Measurements from ENCODE around the gene NELFB. TPM values are rescaled to one million over a fixed set of nuclear protein-coding genes. Genes with fewer than 3 reads are reported as not detected.

The NELFB gene
- total RNA-seq, 2 experiments from 2014 or later = 67.0 to 70.9 TPM

GRCh38 chr9:137281345-137282116 lies 26.4 kb downstream of the NELFB start:
- ChIA-PET POLR2A (no interaction called here), CTCF (interaction anchor here (0.6 kb wide), 1 partner anchor 17 kb away, joined by 6 read pairs; no protein-coding TSS in a partner anchor)

- ChIA-PET POLR2A (interaction anchor here (0.6 kb wide), 1 partner anchor 29 kb away, joined by 7 read pairs; no protein-coding TSS in a partner anchor), CTCF (interaction anchor here (1.2 kb wide), 1 partner anchor 10 kb away, joined by 4 read pairs; the partner anchor contains the start of gene TOR4A)
These were observed 31.9 kb downstream of the NELFB start for GRCh38 chr9:137286975-137287383.

- POLR2A ChIA-PET = interaction anchor here (0.7 kb wide), 1 partner anchor 259 kb away, joined by 10 read pairs; no protein-coding TSS in a partner anchor
- CTCF ChIA-PET = interaction anchor here (0.7 to 1.2 kb wide), 3 partner anchors 38 to 152 kb away, joined by 3 to 4 read pairs (median 3); partner anchors contain the start of gene NELFB
These were observed 38.0 kb downstream of the NELFB start for GRCh38 chr9:137293094-137293481.

GRCh38 chr9:137293482-137294090 lies 38.5 kb downstream of the NELFB start:
- CTCF ChIA-PET = interaction anchor here (0.7 to 1.2 kb wide), 2 partner anchors 39 to 151 kb away, joined by 3 read pairs; partner anchors contain the start of gene NELFB
- POLR2A ChIA-PET = no interaction called here

GRCh38 chr9:137294091-137294680 lies 39.1 kb downstream of the NELFB start:
- POLR2A ChIA-PET = no interaction called here
- CTCF ChIA-PET = interaction anchor here (1.2 kb wide), 1 partner anchor 39 kb away, joined by 3 read pairs; the partner anchor contains the start of gene NELFB

GRCh38 chr9:137294681-137295237 lies 39.6 kb downstream of the NELFB start:
- ChIA-PET POLR2A (no interaction called here), CTCF (no interaction called here)

- POLR2A ChIA-PET = interaction anchor here (0.6 kb wide), 1 partner anchor 120 kb away, joined by 8 read pairs; no protein-coding TSS in a partner anchor
- CTCF ChIA-PET = no interaction called here
These were observed 40.2 kb downstream of the NELFB start for GRCh38 chr9:137295238-137295811.

- ChIA-PET CTCF (interaction anchor here (0.9 kb wide), 1 partner anchor 28 kb away, joined by 3 read pairs; no protein-coding TSS in a partner anchor), POLR2A (interaction anchor here (0.6 kb wide), 1 partner anchor 119 kb away, joined by 8 read pairs; no protein-coding TSS in a partner anchor)
These were observed 40.9 kb downstream of the NELFB start for GRCh38 chr9:137295849-137296669.

- POLR2A ChIA-PET = interaction anchor here (0.6 kb wide), 1 partner anchor 13 kb away, joined by 5 read pairs; no protein-coding TSS in a partner anchor
- CTCF ChIA-PET = interaction anchor here (0.9 to 1.6 kb wide), 2 partner anchors 28 to 111 kb away, joined by 3 to 4 read pairs; no protein-coding TSS in a partner anchor
These were observed 41.8 kb downstream of the NELFB start for GRCh38 chr9:137296670-137297664.

GRCh38 chr9:137297966-137298365 lies 42.8 kb downstream of the NELFB start:
- POLR2A ChIA-PET = no interaction called here

GRCh38 chr9:137298401-137299202 lies 43.5 kb downstream of the NELFB start:
- ChIA-PET CTCF (interaction anchor here (1.3 kb wide), 1 partner anchor 62 kb away, joined by 3 read pairs; no protein-coding TSS in a partner anchor), POLR2A (no interaction called here)

More at GRCh38 chr9:137297966-137298365, 42.8 kb downstream of the NELFB start:
- CTCF ChIA-PET = interaction anchor here (1.3 to 1.6 kb wide), 2 partner anchors 61 to 110 kb away, joined by 3 to 4 read pairs; no protein-coding TSS in a partner anchor

GRCh38 chr9:137299203-137299565 lies 44.1 kb downstream of the NELFB start:
- POLR2A ChIA-PET = no interaction called here
- CTCF ChIA-PET = interaction anchor here (1.3 kb wide), 1 partner anchor 63 kb away, joined by 3 read pairs; no protein-coding TSS in a partner anchor

- POLR2A ChIA-PET = no interaction called here
- CTCF ChIA-PET = no interaction called here
These were observed 44.8 kb downstream of the NELFB start for GRCh38 chr9:137299938-137300337.

GRCh38 chr9:137300567-137301080 lies 45.5 kb downstream of the NELFB start:
- CTCF ChIA-PET = no interaction called here
- POLR2A ChIA-PET = no interaction called here

- ChIA-PET POLR2A (interaction anchor here (0.6 kb wide), 1 partner anchor 16 kb away, joined by 4 read pairs; no protein-coding TSS in a partner anchor), CTCF (interaction anchor here (1.0 to 1.9 kb wide), 3 partner anchors 122 to 174 kb away, joined by 3 to 8 read pairs (median 4); partner anchors contain the start of genes EXD3 and NOXA1)
These were observed 46.2 kb downstream of the NELFB start for GRCh38 chr9:137301081-137301947.
